HG02623 (cell line): ENCODE results near the gene ALDOC.

Experiments used
- ATAC-seq: cut with Tn5 transposase; IDR thresholded peaks from one replicate; pipeline ENCODE4 v1.9.1; 2021; ENCODE audit warnings: moderate library complexity; ENCODE audit not compliant: unreplicated experiment

Gene ALDOC

GRCh38 chr17:28533091-28533807 lies 43.4 kb downstream of the ALDOC start:
- no peak for ATAC-seq

DNA sequence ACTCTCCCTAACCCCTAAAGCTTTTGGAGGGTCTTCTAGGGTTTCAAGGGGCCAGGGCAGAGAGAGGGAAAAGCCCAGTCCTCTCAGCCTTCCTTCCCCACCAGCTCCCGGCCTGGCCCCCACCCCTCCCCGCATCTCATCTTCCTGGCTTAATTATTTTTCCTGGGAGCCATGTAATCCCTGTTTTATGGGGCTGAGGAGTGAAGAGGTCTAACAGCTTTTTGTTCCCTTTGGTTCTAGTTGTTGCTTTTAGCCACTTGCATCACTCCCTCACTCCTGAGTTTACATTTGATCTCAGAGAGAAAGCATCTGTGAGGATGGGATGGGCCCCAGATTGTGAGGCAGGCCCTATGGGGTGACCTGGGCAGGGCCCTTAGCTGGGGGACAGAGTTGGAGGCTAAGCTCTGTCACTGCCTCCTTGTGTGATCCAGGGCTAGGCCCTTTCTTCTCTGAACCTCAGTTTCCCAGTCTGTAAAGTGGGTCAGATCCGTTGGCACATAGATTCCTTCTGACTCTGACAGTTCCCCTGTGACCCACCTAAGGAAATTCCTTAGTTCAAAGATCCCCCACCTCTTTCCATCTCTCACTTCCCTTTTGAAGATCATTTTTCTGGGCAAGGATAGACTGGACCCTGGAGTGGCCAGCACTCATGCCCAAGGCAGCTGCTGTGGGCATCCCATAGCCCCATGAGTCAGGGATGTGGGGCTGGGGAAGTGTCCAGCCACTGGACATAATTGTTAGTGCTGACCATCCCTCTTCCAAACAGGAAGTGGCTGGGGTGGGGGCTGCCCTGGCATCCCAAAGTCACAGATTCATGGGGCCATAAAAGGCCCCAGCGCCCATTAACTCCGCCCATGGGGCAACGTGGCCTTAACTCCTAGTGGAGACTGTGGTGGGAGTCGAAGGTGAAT lies 44.4 kb downstream of the ALDOC start:
- ATAC-seq: no peak

DNA sequence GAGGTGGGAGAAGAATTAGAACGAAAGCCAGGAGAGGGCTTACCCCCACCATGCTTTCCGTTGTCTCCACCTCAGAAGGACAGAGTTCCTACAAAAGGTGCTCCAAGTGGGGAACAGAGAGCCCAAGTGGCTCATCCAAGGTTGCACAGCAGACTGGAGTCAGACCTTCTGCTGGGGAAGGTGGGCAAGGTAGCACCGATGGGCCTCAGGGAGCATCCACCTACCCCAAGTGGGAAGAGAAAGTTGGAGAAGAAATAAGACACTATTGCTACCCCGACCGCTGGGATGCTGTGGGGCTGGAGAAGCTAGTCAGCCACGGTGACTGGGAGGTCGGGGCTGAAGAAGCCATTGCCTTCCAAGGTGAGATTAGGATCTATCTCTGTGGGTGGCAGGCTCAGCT lies 45.8 kb downstream of the ALDOC start:
- no peak for ATAC-seq

GRCh38 chr17:28530250-28530649 lies 46.4 kb downstream of the ALDOC start:
- no peak for ATAC-seq

GRCh38 chr17:28529013-28529400 lies 47.7 kb downstream of the ALDOC start:
- no peak for ATAC-seq

- ATAC-seq: no peak
Observed at GRCh38 chr17:28528327-28529012, 48.2 kb downstream of the ALDOC start.

DNA sequence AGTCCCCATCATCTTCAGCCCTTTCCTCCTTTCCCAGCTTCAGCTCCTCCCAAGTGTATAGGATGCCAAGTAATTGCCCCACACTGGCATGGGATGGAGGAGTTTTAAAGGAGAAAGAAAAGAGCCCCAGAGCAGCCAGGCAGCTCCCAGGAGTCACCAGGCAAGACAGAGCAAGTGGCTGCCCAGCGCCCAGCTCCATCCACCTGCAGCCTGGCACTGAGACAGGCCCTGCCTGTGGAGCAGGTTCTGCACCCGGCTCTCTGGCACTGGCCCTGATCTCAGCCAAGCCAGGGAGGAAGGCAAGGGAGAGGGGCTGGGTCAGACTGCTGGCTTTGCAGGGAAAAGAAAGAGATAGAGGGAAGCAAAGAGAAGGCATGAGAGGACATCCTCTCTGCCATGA lies 48.8 kb downstream of the ALDOC start:
- no peak for ATAC-seq

DNA sequence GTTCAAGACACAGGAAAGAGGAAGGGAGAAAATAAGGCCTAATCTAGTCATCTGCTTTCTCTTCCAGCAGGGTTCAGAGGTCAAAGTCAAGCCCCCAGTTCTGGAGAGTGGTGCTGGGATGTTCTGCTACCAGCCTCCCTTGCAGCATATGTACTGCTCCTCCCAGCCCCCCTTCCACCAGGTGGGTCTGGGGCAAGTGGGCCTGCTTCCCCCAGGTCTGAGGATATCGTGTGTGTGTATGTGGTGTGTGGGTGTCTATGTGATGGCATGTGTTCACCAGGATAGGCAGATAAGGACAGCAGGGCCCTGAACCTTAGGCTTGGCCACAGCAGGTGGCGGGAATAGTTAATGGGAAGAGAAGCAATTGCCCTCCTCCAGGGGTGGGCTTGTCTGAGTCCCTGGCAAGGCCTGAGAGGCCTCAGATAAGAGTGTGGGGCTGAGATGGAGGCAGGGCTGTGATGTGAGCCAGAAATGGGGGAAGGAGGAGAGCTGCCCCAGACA lies 49.5 kb downstream of the ALDOC start:
- no peak for ATAC-seq

- no peak for ATAC-seq
Observed at GRCh38 chr17:28526381-28526780, 50.3 kb downstream of the ALDOC start.

DNA sequence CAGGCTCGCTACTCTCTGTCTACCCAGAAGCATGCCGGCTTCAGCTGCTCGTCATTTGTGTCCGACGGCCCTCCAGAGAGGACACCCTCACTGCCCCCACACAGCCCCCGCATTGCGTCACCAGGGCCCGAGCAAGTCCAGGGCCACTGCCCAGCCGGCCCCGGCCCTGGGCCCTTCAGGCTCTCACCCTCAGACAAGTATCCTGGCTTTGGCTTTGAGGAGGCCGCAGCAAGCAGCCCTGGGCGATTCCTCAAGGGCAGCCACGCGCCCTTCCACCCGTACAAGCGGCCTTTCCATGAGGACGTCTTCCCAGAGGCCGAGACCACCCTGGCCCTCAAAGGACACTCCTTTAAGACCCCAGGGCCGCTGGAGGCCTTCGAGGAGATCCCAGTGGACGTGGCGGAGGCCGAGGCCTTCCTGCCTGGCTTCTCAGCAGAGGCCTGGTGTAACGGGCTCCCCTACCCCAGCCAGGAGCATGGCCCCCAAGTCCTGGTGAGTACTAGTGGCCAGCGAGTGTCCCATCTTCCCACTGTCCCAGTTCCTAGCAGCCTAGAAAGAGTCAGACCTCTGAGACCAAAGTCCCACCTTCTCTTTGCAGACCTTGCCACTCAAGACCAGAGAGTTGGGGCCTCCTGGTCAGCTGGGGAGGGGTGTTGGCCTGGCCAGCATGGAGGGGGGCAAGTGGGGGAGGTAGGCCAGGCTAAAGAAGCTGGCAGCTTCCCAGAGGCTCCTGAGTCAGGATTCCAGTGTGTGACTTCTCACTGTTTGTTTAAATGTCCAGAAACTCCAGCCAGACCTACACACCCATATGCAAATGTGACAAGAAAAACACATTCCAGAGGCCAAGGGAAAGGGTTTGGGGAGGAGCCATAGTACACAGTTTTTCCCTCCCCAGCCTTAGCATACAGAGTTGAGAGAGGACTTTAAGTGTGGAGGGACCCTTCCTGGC lies 51.9 kb downstream of the ALDOC start:
- no peak for ATAC-seq

DNA sequence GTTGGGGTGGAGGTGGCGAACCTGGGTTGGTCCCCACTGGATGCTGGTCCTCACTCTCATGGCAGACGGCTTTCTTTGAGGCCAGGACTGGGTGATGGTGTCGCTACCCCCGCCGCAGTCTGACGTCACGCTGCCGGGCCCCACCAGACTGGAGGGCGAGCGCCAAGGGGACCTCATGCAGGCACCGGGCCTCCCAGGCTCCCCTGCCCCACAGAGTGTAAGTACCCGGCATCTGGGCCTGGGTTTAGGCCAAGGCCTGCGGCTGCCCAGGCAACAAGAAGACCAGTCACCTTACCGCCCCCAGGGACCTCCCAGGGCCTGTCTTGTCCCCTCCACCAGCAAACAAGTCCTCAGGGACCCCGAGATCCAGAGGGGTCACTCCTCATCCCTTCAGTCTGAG lies 52.8 kb downstream of the ALDOC start:
- no peak for ATAC-seq

- ATAC-seq: no peak
Observed at GRCh38 chr17:28523186-28523585, 53.5 kb downstream of the ALDOC start.
